H1 (cell line): ENCODE results near the gene ELFN1. TPM values are rescaled to one million over a fixed set of nuclear protein-coding genes. Genes with fewer than 3 reads are reported as not detected.

ENCODE experiments used
- CBX8 ChIP-seq: fragments of 300-800, 300-1000 bp; sonication (generic); IDR thresholded peaks from 2 replicates; pipeline ENCODE4 v1.7.1; 2016; ENCODE audit warnings: low read depth, low read length, borderline replicate concordance
- KDM4A ChIP-seq: IDR thresholded peaks from one replicate; pipeline ENCODE4 v1.7.1; 2012; ENCODE audit warnings: low read depth, mild to moderate bottlenecking, moderate library complexity, low read length, inconsistent platforms; ENCODE audit not compliant: severe bottlenecking
- NANOG ChIP-seq: IDR thresholded peaks from 2 replicates; pipeline ENCODE4 v1.6.1; 2011; ENCODE audit warnings: low read length, low read depth, mild to moderate bottlenecking, inconsistent platforms; ENCODE audit not compliant: insufficient read depth, poor library complexity, severe bottlenecking
- POLR2A ChIP-seq, 2 experiments: IDR thresholded peaks; 1 replicate in 1 of 2; 2 replicates in 1 of 2; pipeline ENCODE4 v1.6.1; 2011; ENCODE audit warnings: low read depth in 2 of 2, low read length in 2 of 2, mild to moderate bottlenecking in 2 of 2; ENCODE audit errors: control extremely low read depth in 1 of 2
- RBBP5 ChIP-seq: IDR thresholded peaks from 2 replicates; pipeline ENCODE4 v1.7.1; 2012; ENCODE audit warnings: low read depth, mild to moderate bottlenecking, inconsistent platforms, low read length, moderate library complexity, borderline replicate concordance
- RXRA ChIP-seq: IDR thresholded peaks from 2 replicates; pipeline ENCODE4 v1.6.1; 2011; ENCODE audit warnings: low read depth, mild to moderate bottlenecking, low read length, moderate library complexity; ENCODE audit not compliant: insufficient read depth
- ZNF274 ChIP-seq: IDR thresholded peaks from 2 replicates; pipeline ENCODE4 v1.7.0; 2012; ENCODE audit warnings: low read length, borderline replicate concordance; ENCODE audit errors: extremely low read depth
- polyA plus RNA-seq, 7 experiments: library from polyadenylated mRNA; depleted of rRNA in 3 of 7; stranded (reverse) in 5 of 7; unstranded in 2 of 7; fragments of >200 nt in 5 of 7; fragments of 200-250 nt in 2 of 7; gene quantifications; 1 replicate in 5 of 7; 2 replicates in 1 of 7; 4 replicates in 1 of 7; pipeline versions ENCODE4 v1.2.1 to v1.2.3, GENCODE V29; 2011 to 2013; ENCODE audit warnings: missing spikeins in 2 of 7, mixed read lengths in 2 of 7
- total RNA-seq: library from RNA; stranded (reverse); fragmentation: NEBNext Ultra II Directional; extraction: Animal tissue kit (Norgen Biotek cat#: 25700); gene quantifications from 2 replicates; pipeline ENCODE4 v1.2.1, GENCODE V29; 2021

ELFN1 gene
- total and polyA plus RNA-seq, 2 of the 8 experiments (the other 6 are each of a cell fraction or from before 2014, with no cell fraction given), result 2.0 to 4.5 TPM

GRCh38 chr7:1717095-1717483 lies 47.0 kb downstream of the ELFN1 start (continued):
- TF ChIP-seq KDM4A (no peak), POLR2A (IDR thresholded peaks at IDR 0.05; ENCODE audit: control extremely low read depth in 1 of 2, low read depth in 2 of 2, low read length in 2 of 2) (no peak), RXRA (no peak), NANOG (no peak), RBBP5 (no peak), CBX8 (no peak), ZNF274 (no peak)
- TF ChIP-seq, all 59 proteins: peak for 0
